BE2C (cell line): ENCODE results near the gene CSF3.

Source experiments
- DNase-seq: peaks from one replicate; pipeline ENCODE4 v3.0.0-alpha.2; 2020
- H3K27me3 ChIP-seq: fragments of 250-450 bp; sonication (Bioruptor Pico); 2 replicates; pipeline ENCODE4 v1.5.1; 2020; ENCODE audit warnings: mild to moderate bottlenecking
- H3K36me3 ChIP-seq: fragments of 250-450 bp; sonication (Bioruptor Pico); 2 replicates; pipeline ENCODE4 v1.5.1; 2020; ENCODE audit warnings: mild to moderate bottlenecking
- H3K4me1 ChIP-seq: fragments of 250-450 bp; sonication (Bioruptor Pico); 2 replicates; pipeline ENCODE4 v1.5.1; 2020
- H3K4me3 ChIP-seq: 2 replicates; pipeline ENCODE4 v1.5.1; 2011; ENCODE audit warnings: low read depth, low read length
- H3K9me3 ChIP-seq: fragments of 250-450 bp; sonication (Bioruptor Pico); 2 replicates; pipeline ENCODE4 v1.5.1; 2020
- TF ChIP-seq, protein P1 (sequence below): IDR thresholded peaks from 2 replicates; pipeline ENCODE4 v1.5.1; 2012; ENCODE audit warnings: mild to moderate bottlenecking, low read depth, low read length

The CSF3 gene

GRCh38 chr17:39971076-39971603, 44.1 kb upstream of the CSF3 start:
- no peak for DNase-seq
- TF ChIP-seq, protein P1, sequence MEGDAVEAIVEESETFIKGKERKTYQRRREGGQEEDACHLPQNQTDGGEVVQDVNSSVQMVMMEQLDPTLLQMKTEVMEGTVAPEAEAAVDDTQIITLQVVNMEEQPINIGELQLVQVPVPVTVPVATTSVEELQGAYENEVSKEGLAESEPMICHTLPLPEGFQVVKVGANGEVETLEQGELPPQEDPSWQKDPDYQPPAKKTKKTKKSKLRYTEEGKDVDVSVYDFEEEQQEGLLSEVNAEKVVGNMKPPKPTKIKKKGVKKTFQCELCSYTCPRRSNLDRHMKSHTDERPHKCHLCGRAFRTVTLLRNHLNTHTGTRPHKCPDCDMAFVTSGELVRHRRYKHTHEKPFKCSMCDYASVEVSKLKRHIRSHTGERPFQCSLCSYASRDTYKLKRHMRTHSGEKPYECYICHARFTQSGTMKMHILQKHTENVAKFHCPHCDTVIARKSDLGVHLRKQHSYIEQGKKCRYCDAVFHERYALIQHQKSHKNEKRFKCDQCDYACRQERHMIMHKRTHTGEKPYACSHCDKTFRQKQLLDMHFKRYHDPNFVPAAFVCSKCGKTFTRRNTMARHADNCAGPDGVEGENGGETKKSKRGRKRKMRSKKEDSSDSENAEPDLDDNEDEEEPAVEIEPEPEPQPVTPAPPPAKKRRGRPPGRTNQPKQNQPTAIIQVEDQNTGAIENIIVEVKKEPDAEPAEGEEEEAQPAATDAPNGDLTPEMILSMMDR = no peak
- H3K27me3 ChIP-seq = peaks cover 81% of the 10 kb centered on the region
- H3K36me3 ChIP-seq = no peaks in the 10 kb centered on the region
- no peak overlapping the region for H3K4me3 ChIP-seq
- H3K9me3 ChIP-seq = no peaks in the 10 kb centered on the region
- H3K4me1 ChIP-seq = no peaks in the 10 kb centered on the region

- TF ChIP-seq, protein P1 = no peak
- Histone ChIP-seq H3K4me3 (no peak overlapping the region), H3K9me3 (no peaks in the 10 kb centered on the region), H3K27me3 (peaks cover 71% of the 10 kb centered on the region), H3K36me3 (no peaks in the 10 kb centered on the region), H3K4me1 (no peaks in the 10 kb centered on the region)
- DNase-seq = no peak
Observed at GRCh38 chr17:39972271-39972670, 43.0 kb upstream of the CSF3 start.

GRCh38 chr17:39973496-39973895, 41.7 kb upstream of the CSF3 start:
- Histone ChIP-seq H3K4me3 (no peak overlapping the region), H3K36me3 (no peaks in the 10 kb centered on the region), H3K9me3 (no peaks in the 10 kb centered on the region), H3K4me1 (no peaks in the 10 kb centered on the region), H3K27me3 (peaks cover 63% of the 10 kb centered on the region)
- TF ChIP-seq, protein P1 = no peak
- DNase-seq = no peak

DNA sequence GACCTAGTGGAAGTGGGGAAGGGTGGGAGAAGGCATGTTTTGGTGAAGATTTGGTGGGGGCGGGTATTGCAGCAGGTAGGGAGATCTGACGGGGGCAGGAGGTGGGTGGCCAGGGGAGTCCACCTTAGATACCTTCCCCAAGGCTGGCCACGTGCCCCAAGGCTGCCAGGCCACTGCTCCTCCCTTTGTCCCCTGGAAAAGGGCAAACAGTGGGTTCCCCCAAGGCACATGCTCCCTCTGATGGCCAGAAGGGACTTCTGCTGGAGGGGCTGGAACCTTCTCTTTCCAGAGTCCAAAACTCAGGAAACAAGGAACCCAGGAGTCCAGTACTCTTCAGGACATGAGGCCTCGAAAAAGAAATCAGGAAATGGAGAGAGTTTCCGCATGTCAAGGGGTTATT, 40.8 kb upstream of the CSF3 start:
- no peak overlapping the region for H3K4me3 ChIP-seq
- H3K27me3 ChIP-seq = peaks cover 55% of the 10 kb centered on the region
- TF ChIP-seq, protein P1 = no peak
- H3K36me3 ChIP-seq = no peaks in the 10 kb centered on the region
- H3K4me1 ChIP-seq = no peaks in the 10 kb centered on the region
- DNase-seq = no peak
- no peaks in the 10 kb centered on the region for H3K9me3 ChIP-seq

DNA sequence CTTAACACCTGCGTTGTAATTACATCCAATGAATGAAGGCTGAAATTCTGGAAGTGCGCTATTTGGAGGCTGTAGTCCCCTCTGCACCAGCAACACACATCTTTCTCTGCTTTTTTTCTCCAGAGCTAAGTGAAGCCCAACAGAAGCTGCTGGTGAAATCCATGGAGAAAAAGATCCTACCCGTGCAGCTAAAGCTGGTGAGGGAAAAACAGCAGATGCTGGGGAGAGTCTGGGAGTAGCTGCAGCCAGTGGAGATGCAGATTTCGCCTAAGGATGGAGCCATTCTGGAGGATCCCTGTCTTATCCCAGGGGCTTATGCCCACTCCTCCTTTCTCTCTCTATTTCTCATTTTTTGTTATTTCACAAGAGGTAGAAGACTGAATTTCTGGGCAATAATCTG, 39.4 kb upstream of the CSF3 start:
- Histone ChIP-seq H3K27me3 (peaks cover 42% of the 10 kb centered on the region), H3K36me3 (no peaks in the 10 kb centered on the region), H3K4me3 (no peak overlapping the region), H3K4me1 (no peaks in the 10 kb centered on the region), H3K9me3 (no peaks in the 10 kb centered on the region)
- DNase-seq = no peak
- TF ChIP-seq, protein P1 = no peak

DNA sequence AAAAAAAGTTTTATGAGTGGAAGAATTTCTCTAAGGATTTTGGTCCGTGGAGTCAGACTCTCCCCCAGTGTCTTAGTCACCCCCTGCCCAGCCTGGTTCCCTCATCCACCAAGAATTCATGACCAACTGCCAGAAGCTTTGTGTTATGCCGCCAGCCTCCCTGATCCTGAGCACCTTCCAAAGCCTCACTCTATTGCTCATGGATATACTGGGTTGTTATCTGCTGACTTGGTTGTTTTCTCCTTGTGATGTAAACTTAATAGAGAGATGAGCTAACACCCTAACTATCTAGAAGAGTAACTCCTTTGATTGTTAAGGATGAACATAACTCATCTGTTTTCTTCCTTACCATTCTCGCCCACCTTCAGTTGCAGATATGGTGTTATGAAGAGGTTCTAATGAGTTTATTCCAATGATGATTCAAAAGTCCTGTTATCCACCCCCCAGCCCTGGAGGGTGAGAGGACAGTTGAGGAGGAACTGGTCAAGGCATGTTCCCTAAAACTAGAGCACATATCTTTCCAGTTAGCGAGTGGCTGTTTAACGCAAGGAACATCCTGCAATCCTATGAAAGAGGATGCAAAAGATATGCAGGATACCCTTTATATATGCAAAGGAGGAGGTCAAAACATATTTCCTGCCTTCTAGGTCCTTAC, 36.1 kb upstream of the CSF3 start:
- Histone ChIP-seq H3K36me3 (peaks cover 13% of the 10 kb centered on the region), H3K27me3 (peaks cover 20% of the 10 kb centered on the region), H3K4me1 (no peaks in the 10 kb centered on the region), H3K9me3 (no peaks in the 10 kb centered on the region), H3K4me3 (no peak overlapping the region)
- TF ChIP-seq, protein P1 = no peak
- no peak for DNase-seq
